Keratinocyte (primary cell): Measurements from ENCODE around the gene RIPK1.

Experiments used
- EZH2 ChIP-seq: IDR thresholded peaks from one replicate; pipeline ENCODE4 v1.6.1; 2012; ENCODE audit warnings: inconsistent platforms, mild to moderate bottlenecking, low read length, moderate library complexity
- TF ChIP-seq, protein P1 (sequence below), 3 experiments: IDR thresholded peaks in 1 of 3; conservative IDR thresholded peaks in 1 of 3; optimal IDR thresholded peaks in 1 of 3; 2 replicates in 2 of 3; 3 replicates in 1 of 3; pipeline versions ENCODE3 to v1.5.1; 2011; ENCODE audit warnings: low read length in 3 of 3, mild to moderate bottlenecking in 3 of 3, moderate library complexity in 2 of 3, control low read depth in 1 of 3, inconsistent platforms in 1 of 3; ENCODE audit not compliant: insufficient read depth in 2 of 3; ENCODE audit errors: extremely low read depth in 1 of 3

DNA sequence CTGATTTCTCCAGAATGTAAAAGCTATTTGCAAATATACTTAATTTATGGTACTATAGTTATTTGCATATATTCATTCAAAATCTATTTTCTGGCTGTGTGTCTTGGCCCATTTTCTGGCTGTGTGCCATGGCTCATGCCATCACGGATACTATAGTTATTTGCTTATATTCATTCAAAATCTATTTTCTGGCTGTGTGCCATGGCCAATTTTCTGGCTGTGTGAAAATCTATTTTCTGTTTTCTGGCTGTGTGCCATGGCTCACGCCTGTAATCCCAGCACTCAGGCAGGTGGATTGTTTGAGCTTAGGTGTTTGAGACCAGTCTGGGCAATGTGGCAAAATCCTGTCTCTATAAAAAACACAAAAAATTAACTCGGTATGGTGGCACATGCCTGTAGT, 28.9 kb upstream of the RIPK1 start:
- TF ChIP-seq, protein P1, sequence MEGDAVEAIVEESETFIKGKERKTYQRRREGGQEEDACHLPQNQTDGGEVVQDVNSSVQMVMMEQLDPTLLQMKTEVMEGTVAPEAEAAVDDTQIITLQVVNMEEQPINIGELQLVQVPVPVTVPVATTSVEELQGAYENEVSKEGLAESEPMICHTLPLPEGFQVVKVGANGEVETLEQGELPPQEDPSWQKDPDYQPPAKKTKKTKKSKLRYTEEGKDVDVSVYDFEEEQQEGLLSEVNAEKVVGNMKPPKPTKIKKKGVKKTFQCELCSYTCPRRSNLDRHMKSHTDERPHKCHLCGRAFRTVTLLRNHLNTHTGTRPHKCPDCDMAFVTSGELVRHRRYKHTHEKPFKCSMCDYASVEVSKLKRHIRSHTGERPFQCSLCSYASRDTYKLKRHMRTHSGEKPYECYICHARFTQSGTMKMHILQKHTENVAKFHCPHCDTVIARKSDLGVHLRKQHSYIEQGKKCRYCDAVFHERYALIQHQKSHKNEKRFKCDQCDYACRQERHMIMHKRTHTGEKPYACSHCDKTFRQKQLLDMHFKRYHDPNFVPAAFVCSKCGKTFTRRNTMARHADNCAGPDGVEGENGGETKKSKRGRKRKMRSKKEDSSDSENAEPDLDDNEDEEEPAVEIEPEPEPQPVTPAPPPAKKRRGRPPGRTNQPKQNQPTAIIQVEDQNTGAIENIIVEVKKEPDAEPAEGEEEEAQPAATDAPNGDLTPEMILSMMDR (optimal IDR thresholded peaks at IDR 0.05 in 1 of 3, IDR thresholded peaks at IDR 0.05 in 1 of 3, conservative IDR thresholded peaks at IDR 0.05 in 1 of 3; ENCODE audit: extremely low read depth in 1 of 3, insufficient read depth in 2 of 3, low read length in 3 of 3) = no peak
- TF ChIP-seq EZH2 = no peak
